Measurements from ENCODE around the gene KANTR.
"Not testable (repeated sequence)": the region's sequence is repeated elsewhere in the genome, so short reads cannot be mapped to it uniquely, and the experiment has no call there.

Gene KANTR

DNA sequence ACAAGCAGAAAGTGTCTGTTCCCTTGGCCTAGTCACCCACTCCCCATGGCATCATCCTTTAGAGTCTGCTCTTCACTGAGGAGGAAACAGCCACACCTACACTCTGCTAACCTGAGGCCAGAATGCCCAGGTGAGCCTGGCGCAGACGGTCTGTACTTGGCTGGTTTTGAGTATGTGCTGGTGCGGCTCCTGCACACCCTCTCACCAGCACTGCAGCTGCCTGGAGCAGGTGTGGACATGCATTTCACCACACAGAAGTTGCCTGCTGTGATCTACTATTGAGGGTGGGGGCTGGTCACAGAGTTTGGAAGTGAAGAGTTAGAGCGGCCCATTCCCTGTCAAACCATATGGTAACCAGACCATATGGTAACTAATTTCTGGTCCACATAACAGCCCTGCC lies 39.5 kb downstream of the KANTR start:
- DNase-seq: no peak

DNA sequence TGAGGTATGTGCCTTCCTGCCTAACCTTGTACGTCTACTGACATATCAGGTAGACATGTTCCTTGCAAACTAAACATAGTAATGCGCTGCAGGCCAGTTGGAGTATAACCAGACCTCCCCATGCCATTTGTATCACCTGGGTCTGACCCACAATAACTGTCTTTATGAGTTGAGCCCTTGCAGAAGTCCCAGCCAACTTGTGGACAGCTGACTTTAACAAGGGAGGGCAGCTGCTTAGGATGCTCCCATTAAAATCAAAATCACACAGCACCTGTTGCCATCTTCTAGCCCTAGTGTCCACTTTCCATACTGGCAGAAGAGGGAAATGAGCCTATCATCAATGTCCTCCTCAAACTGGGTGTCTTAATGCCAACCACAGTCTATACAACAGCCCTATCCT lies 41.6 kb downstream of the KANTR start:
- DNase-seq: no peak

DNA sequence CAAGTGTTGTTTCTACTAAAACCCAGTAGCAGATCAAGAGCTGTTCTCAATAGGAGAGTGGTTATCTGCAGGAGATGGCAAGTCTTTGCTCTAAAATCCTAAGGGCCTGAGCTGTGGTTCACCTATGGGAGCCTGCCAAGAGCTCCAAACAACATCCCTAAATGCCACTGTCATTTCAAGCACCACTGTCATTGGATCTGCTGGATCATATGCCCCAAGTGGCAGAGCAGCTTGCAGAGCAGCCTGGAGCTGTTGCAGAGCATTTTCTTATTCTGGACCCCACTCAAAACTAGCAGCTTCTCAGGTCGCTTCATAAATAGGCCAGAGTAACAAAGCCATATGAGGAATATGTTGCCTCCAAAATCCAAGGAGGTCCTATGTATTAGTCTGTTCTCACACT lies 59.6 kb downstream of the KANTR start:
- DNase-seq: no peak

DNA sequence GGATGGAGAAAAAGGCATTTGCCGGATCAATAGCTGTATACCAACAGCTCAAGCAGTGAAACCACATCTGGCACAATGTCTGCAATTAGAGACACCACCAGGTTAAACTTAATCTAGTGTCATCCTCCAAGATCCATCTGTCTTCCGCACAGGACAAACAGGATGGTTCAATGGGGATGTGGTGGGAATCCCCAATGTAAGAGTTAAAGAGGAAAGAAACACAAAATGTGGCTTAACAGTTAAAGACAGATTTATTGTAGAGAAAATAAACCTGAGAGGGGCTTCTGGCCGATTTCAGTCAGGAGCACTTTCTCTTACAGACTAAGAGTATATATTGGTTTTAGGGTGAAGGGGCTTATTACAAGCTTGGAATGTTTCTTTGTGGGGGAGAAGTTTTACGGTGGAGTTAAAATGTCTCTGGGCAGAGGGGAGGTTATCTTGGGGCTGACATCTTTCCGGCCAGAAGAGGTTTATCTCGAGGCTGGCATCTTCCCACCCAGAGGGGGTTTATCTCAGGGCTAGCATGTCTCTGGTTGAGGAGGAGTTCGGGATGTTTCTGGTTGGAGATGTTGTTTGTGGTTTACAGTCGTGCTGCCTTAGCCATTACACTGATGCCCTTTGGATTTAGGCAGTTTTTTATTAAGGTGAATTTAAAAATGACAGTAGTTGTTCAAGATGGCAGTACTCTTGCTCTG lies 61.7 kb downstream of the KANTR start:
- DNase-seq: no peak

DNA sequence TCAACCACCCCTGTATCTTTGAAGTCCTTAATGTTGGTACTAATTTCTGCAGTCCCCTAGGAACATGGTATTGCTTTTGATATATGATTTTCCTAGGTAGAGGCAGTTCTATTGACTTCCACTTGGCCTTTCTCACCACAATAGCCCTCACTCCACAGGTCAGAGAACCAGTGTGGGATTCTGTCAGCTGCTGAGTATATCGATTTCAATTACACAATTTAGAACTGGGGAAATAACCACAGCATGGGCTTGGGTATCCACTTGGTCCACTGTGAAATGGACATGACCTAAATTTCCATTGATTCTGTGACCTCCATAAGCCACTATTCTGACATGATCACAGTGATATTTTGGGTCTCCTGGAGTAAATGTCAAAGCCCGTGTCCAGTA lies 62.3 kb downstream of the KANTR start:
- no peak for DNase-seq

DNA sequence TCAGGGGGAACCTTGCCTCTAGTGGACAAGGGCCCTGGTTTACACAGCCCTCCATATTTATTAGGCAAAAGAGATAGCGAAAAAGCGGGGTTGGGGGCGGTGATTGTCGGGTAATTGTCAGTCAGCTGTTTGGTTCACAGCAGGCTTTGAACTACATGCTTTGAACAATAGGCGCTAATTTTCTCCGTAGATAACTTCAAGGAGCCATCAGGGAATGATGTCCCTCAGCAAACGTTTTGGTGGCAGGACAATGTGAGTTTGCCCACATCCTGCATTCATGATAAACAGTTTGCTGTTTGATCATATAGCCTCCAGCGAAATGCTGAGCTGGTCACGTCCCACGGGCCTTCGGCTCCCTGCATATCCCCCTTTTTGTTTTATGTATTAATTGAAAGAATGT lies 65.2 kb downstream of the KANTR start:
- DNase-seq: no peak

DNA sequence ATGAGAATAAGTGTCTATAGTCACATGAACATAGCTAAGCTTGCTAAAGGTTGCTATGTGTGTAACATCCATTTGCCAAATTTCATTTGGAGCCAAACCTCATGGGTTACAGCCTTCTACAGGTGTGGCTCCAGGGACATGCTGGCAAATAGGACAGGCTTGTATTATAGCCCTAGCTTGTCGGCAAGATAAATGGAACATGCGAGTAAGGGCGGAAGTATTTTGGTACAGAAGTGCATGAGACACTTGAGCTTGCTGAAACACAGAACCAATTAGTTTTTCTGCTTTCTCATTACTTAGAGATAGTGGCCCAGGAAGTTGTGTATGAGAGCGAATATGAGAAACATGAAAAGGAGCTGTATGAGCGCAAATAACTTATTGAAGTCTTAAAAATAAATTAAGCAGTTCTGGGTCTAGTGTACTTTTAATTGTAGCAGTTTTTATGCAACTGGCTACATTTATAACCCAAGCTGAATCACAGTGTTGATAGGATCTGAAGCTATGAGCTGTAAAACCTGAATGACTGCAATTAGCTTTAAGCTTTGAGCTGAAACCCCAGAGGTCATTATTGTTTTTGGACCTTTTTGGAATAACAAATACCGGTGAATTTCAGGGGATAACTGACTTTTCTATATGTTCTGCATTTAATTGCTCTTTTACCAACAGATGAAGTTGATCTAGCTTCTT lies 66.5 kb downstream of the KANTR start:
- DNase-seq: no peak

DNA sequence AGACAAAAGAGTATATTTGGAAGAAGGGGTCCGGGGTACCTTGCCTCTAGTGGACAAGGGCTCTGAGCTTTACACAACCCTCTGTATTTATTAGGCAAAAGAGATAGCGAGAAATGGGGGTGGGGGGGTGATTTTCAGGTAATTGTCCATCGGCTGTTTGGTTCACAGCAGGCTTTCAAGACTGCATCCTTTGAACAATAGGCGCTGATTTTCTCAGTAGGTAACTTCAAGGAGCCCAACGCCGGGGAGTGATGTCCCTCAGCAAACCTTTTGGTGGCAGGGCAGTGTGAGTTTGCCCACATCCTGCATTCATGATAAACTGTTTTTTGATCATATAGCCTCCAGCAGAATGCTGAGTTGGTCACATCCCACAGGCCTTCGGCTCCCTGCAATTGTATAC lies 69.5 kb downstream of the KANTR start:
- DNase-seq: no peak

DNA sequence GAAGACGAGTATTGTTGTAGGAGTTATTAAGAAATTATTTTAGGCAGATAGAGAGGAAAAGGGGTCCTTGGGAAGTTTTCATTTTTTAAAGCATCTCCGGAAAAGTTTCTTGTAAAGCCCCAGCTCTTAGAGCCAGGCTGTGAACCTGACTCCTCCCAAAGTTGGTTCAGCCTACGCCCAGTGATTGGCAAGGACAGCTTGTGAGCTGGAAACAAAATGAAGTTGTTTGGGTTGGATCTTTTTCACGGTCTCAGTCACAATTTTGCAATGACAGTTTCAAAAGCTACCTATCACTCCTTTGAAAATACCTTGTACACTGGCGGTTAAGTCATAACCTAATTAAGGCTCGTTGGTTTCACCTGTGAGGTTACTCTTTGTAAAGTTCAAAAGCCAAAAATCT lies 70.6 kb downstream of the KANTR start:
- DNase-seq: not testable (repeated sequence)

DNA sequence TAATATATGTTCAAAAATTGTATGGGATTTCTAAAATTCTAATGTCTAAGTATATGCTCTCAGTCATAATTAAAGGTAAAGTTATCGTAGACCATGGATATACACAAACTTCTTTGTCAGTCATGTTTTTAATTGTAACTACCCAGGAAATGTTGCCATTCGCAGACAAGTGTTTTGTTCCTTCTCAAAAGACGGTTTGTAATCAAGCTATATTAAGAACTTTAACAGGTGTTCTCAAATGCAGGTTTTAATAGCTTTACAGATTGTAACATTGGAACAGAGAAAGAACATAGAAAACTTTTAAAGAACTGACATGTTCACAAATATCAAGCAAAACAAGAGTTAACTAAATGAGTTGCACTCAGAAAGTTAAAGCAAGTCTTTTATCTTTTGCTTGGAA lies 72.2 kb downstream of the KANTR start:
- DNase-seq: no peak

DNA sequence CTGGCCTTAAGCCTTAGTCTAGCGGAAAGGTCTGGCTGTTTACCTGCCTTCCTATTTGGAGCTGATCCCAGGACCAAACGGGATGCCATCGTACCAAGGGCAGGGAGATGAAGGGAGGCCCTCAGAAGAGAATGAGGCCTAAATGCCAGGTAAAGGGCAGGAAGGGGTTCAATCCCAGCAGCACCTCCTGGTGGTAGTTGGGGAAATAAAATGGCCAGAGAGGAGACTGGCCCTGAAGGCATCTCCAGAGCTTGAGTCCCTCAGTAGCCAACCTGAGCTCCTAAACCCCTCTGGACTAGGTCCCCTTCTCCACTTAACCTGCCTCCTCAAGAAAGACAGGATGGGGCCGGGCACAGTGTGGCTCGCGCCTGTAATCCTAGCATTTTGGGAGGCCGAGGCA lies 77.4 kb downstream of the KANTR start:
- no peak for DNase-seq

Measured in CD4-positive, alpha-beta T cell treated with Interleukin-17A for 4 hours (primary cell).